ENCODE results near the gene DPH2.

GRCh38 chr1:44021581-44022321 is 51.9 kb downstream of the DPH2 start:
- TF ChIP-seq POLR2AphosphoS5 (IDR thresholded peaks at IDR 0.05; ENCODE audit: insufficient read depth in 1 of 2, low read depth in 1 of 2) (no peak), POLR2A (IDR thresholded peaks at IDR 0.05) (no peak)
